Measurements from ENCODE around the gene DGUOK. TPM values are rescaled to one million over a fixed set of nuclear protein-coding genes. Genes with fewer than 3 reads are reported as not detected.

Gene DGUOK
- polyA plus RNA-seq, 4 donors: 52.5 to 107 (median 86.3) TPM

GRCh38 chr2:73921581-73921980 lies 5.1 kb upstream of the DGUOK start:
- DNase-seq (no peak), FAIRE-seq (no peak)
- 88 to 92% (median 91%) methylated on average over 9 of the region's 9 CpGs for WGBS, 3 donors
- H3K27me3 ChIP-seq (ENCODE audit: control insufficient read depth in 3 of 3, insufficient read depth in 3 of 3, low read length in 3 of 3): peaks cover 0 to 3% (median 0%) of the 10 kb centered on the region in 3 donors
- no peaks in the 10 kb centered on the region for H3K9me3 ChIP-seq (ENCODE audit: control insufficient read depth in 2 of 2, insufficient read depth in 1 of 2, low read depth in 1 of 2, low read length in 1 of 2)
- H3K4me1 ChIP-seq (ENCODE audit: control insufficient read depth in 3 of 3, insufficient read depth in 2 of 3, low read depth in 1 of 3, low read length in 2 of 3): peaks cover 0 to 6% (median 0%) of the 10 kb centered on the region in 3 donors
- H3K4me3 ChIP-seq (ENCODE audit: low read depth in 1 of 3, low read length in 3 of 3): no peak overlapping the region
- no peak overlapping the region for H3K27ac ChIP-seq (ENCODE audit: low read depth in 1 of 3, low read length in 2 of 3)
- H3K36me3 ChIP-seq (ENCODE audit: control insufficient read depth in 3 of 3, insufficient read depth in 2 of 3, low read depth in 1 of 3, low read length in 3 of 3): no peaks in the 10 kb centered on the region

- WGBS, 3 donors: 47 to 71% (median 54%) methylated on average over 5 of the region's 5 CpGs
- no peaks in the 10 kb centered on the region for H3K9me3 ChIP-seq (ENCODE audit: control insufficient read depth in 2 of 2, insufficient read depth in 1 of 2, low read depth in 1 of 2, low read length in 1 of 2)
- FAIRE-seq (no peak), DNase-seq (no peak)
- no peak overlapping the region for H3K4me3 ChIP-seq (ENCODE audit: low read depth in 1 of 3, low read length in 3 of 3)
- peaks cover 0 to 3% (median 0%) of the 10 kb centered on the region in 3 donors for H3K27me3 ChIP-seq (ENCODE audit: control insufficient read depth in 3 of 3, insufficient read depth in 3 of 3, low read length in 3 of 3)
- H3K36me3 ChIP-seq (ENCODE audit: control insufficient read depth in 3 of 3, insufficient read depth in 2 of 3, low read depth in 1 of 3, low read length in 3 of 3): no peaks in the 10 kb centered on the region
- H3K27ac ChIP-seq (ENCODE audit: low read depth in 1 of 3, low read length in 2 of 3): no peak overlapping the region
- peaks cover 0 to 8% (median 0%) of the 10 kb centered on the region in 3 donors for H3K4me1 ChIP-seq (ENCODE audit: control insufficient read depth in 3 of 3, insufficient read depth in 2 of 3, low read depth in 1 of 3, low read length in 2 of 3)
These were observed 4.0 kb upstream of the DGUOK start for GRCh38 chr2:73922681-73923080.

- no peak overlapping the region for H3K4me3 ChIP-seq (ENCODE audit: low read depth in 1 of 3, low read length in 3 of 3)
- 73 to 83% (median 78%) methylated on average over 7 of the region's 7 CpGs for WGBS, 3 donors
- no peaks in the 10 kb centered on the region for H3K27me3 ChIP-seq (ENCODE audit: control insufficient read depth in 3 of 3, insufficient read depth in 3 of 3, low read length in 3 of 3)
- H3K4me1 ChIP-seq (ENCODE audit: control insufficient read depth in 3 of 3, insufficient read depth in 2 of 3, low read depth in 1 of 3, low read length in 2 of 3): peaks cover 8 to 11% (median 11%) of the 10 kb centered on the region in 3 donors
- peak overlapping the region; percentile 67 to 95 (median 79) for H3K27ac ChIP-seq (ENCODE audit: low read depth in 1 of 3, low read length in 2 of 3)
- peak in 1 of 2 donors; percentile 12 for DNase-seq
- H3K36me3 ChIP-seq (ENCODE audit: control insufficient read depth in 3 of 3, insufficient read depth in 2 of 3, low read depth in 1 of 3, low read length in 3 of 3): no peaks in the 10 kb centered on the region
- no peaks in the 10 kb centered on the region for H3K9me3 ChIP-seq (ENCODE audit: control insufficient read depth in 2 of 2, insufficient read depth in 1 of 2, low read depth in 1 of 2, low read length in 1 of 2)
- no peak for FAIRE-seq
These were observed 1.5 kb upstream of the DGUOK start for GRCh38 chr2:73925033-73925704.

- FAIRE-seq: no peak
These were observed 707 bp upstream of the DGUOK start for GRCh38 chr2:73925853-73926492.

GRCh38 chr2:73927344-73927743 lies 664 bp downstream of the DGUOK start:
- peak overlapping the region; percentile 72 to 83 (median 79) for H3K4me3 ChIP-seq (ENCODE audit: low read depth in 1 of 3, low read length in 3 of 3)
- peaks cover 0 to 5% (median 2%) of the 10 kb centered on the region in 3 donors for H3K36me3 ChIP-seq (ENCODE audit: control insufficient read depth in 3 of 3, insufficient read depth in 2 of 3, low read depth in 1 of 3, low read length in 3 of 3)
- no peaks in the 10 kb centered on the region for H3K9me3 ChIP-seq (ENCODE audit: control insufficient read depth in 2 of 2, insufficient read depth in 1 of 2, low read depth in 1 of 2, low read length in 1 of 2)
- FAIRE-seq (no peak), DNase-seq (no peak)
- H3K27ac ChIP-seq (ENCODE audit: low read depth in 1 of 3, low read length in 2 of 3): peak overlapping the region; percentile 94 to 100 (median 95)
- no peaks in the 10 kb centered on the region for H3K27me3 ChIP-seq (ENCODE audit: control insufficient read depth in 3 of 3, insufficient read depth in 3 of 3, low read length in 3 of 3)
- H3K4me1 ChIP-seq (ENCODE audit: control insufficient read depth in 3 of 3, insufficient read depth in 2 of 3, low read depth in 1 of 3, low read length in 2 of 3): peaks cover 5 to 21% (median 8%) of the 10 kb centered on the region in 3 donors
- WGBS, 3 donors: 5 to 12% (median 11%) methylated on average over 6 of the region's 6 CpGs

More at GRCh38 chr2:73925853-73926492, 707 bp upstream of the DGUOK start:
- WGBS, 3 donors: 12 to 63% (median 37%) methylated on average over 13 of the region's 13 CpGs
- H3K27me3 ChIP-seq (ENCODE audit: control insufficient read depth in 3 of 3, insufficient read depth in 3 of 3, low read length in 3 of 3): no peaks in the 10 kb centered on the region
- no peaks in the 10 kb centered on the region for H3K9me3 ChIP-seq (ENCODE audit: control insufficient read depth in 2 of 2, insufficient read depth in 1 of 2, low read depth in 1 of 2, low read length in 1 of 2)
- peak; percentile 91 for DNase-seq
- peak overlapping the region in 2 of 3 donors; percentile 27 to 83 for H3K4me3 ChIP-seq (ENCODE audit: low read depth in 1 of 3, low read length in 3 of 3)
- peaks cover 0 to 5% (median 0%) of the 10 kb centered on the region in 3 donors for H3K36me3 ChIP-seq (ENCODE audit: control insufficient read depth in 3 of 3, insufficient read depth in 2 of 3, low read depth in 1 of 3, low read length in 3 of 3)
- peaks cover 8 to 16% (median 9%) of the 10 kb centered on the region in 3 donors for H3K4me1 ChIP-seq (ENCODE audit: control insufficient read depth in 3 of 3, insufficient read depth in 2 of 3, low read depth in 1 of 3, low read length in 2 of 3)
- peak overlapping the region; percentile 79 to 95 (median 92) for H3K27ac ChIP-seq (ENCODE audit: low read depth in 1 of 3, low read length in 2 of 3)

- H3K36me3 ChIP-seq (ENCODE audit: control insufficient read depth in 3 of 3, insufficient read depth in 2 of 3, low read depth in 1 of 3, low read length in 3 of 3): peaks cover 3 to 5% (median 5%) of the 10 kb centered on the region in 3 donors
- DNase-seq (no peak), FAIRE-seq (no peak)
- no peaks in the 10 kb centered on the region for H3K27me3 ChIP-seq (ENCODE audit: control insufficient read depth in 3 of 3, insufficient read depth in 3 of 3, low read length in 3 of 3)
- no peak overlapping the region for H3K4me3 ChIP-seq (ENCODE audit: low read depth in 1 of 3, low read length in 3 of 3)
- H3K27ac ChIP-seq (ENCODE audit: low read depth in 1 of 3, low read length in 2 of 3): peak overlapping the region in 1 of 3 donors; percentile 14
- H3K9me3 ChIP-seq (ENCODE audit: control insufficient read depth in 2 of 2, insufficient read depth in 1 of 2, low read depth in 1 of 2, low read length in 1 of 2): no peaks in the 10 kb centered on the region
- H3K4me1 ChIP-seq (ENCODE audit: control insufficient read depth in 3 of 3, insufficient read depth in 2 of 3, low read depth in 1 of 3, low read length in 2 of 3): peaks cover 5 to 21% (median 8%) of the 10 kb centered on the region in 3 donors
- 43 to 66% (median 52%) methylated on average over 2 of the region's 2 CpGs for WGBS, 3 donors
These were observed 2.3 kb downstream of the DGUOK start for GRCh38 chr2:73928963-73929347.

- no peaks in the 10 kb centered on the region for H3K27me3 ChIP-seq (ENCODE audit: control insufficient read depth in 3 of 3, insufficient read depth in 3 of 3, low read length in 3 of 3)
- H3K9me3 ChIP-seq (ENCODE audit: control insufficient read depth in 2 of 2, insufficient read depth in 1 of 2, low read depth in 1 of 2, low read length in 1 of 2): no peaks in the 10 kb centered on the region
- FAIRE-seq: no peak
- H3K27ac ChIP-seq (ENCODE audit: low read depth in 1 of 3, low read length in 2 of 3): no peak overlapping the region
- H3K36me3 ChIP-seq (ENCODE audit: control insufficient read depth in 3 of 3, insufficient read depth in 2 of 3, low read depth in 1 of 3, low read length in 3 of 3): peaks cover 5 to 11% (median 5%) of the 10 kb centered on the region in 3 donors
- H3K4me1 ChIP-seq (ENCODE audit: control insufficient read depth in 3 of 3, insufficient read depth in 2 of 3, low read depth in 1 of 3, low read length in 2 of 3): peaks cover 5 to 21% (median 8%) of the 10 kb centered on the region in 3 donors
- no peak overlapping the region for H3K4me3 ChIP-seq (ENCODE audit: low read depth in 1 of 3, low read length in 3 of 3)
- no peak for DNase-seq
- WGBS, 3 donors: 57 to 85% (median 73%) methylated on average over 2 of the region's 2 CpGs
These were observed 3.7 kb downstream of the DGUOK start for GRCh38 chr2:73930386-73930785.

GRCh38 chr2:73931531-73932500 lies 5.1 kb downstream of the DGUOK start:
- no peak overlapping the region for H3K4me3 ChIP-seq (ENCODE audit: low read depth in 1 of 3, low read length in 3 of 3)
- WGBS, 3 donors: 81 to 95% (median 85%) methylated on average over 7 of the region's 7 CpGs
- FAIRE-seq (no peak), DNase-seq (no peak)
- H3K36me3 ChIP-seq (ENCODE audit: control insufficient read depth in 3 of 3, insufficient read depth in 2 of 3, low read depth in 1 of 3, low read length in 3 of 3): peaks cover 5 to 12% (median 9%) of the 10 kb centered on the region in 3 donors
- no peaks in the 10 kb centered on the region for H3K9me3 ChIP-seq (ENCODE audit: control insufficient read depth in 2 of 2, insufficient read depth in 1 of 2, low read depth in 1 of 2, low read length in 1 of 2)
- no peaks in the 10 kb centered on the region for H3K27me3 ChIP-seq (ENCODE audit: control insufficient read depth in 3 of 3, insufficient read depth in 3 of 3, low read length in 3 of 3)
- peaks cover 5 to 21% (median 8%) of the 10 kb centered on the region in 3 donors for H3K4me1 ChIP-seq (ENCODE audit: control insufficient read depth in 3 of 3, insufficient read depth in 2 of 3, low read depth in 1 of 3, low read length in 2 of 3)
- H3K27ac ChIP-seq (ENCODE audit: low read depth in 1 of 3, low read length in 2 of 3): no peak overlapping the region
